Neural cell (in vitro differentiated cells): ENCODE data around the gene TBC1D24. TPM values are rescaled to one million over a fixed set of nuclear protein-coding genes. Genes with fewer than 3 reads are reported as not detected.
"Not testable (repeated sequence)": the region's sequence is repeated elsewhere in the genome, so short reads cannot be mapped to it uniquely, and the experiment has no call there.

Experiments
- H2AFZ ChIP-seq: fragments of 200-600, 300-800 bp; sonication (generic), shearing (Covaris generic); 2 replicates; pipeline ENCODE4 v1.6.0; 2014; ENCODE audit warnings: low read depth, mild to moderate bottlenecking, antibody characterized with exemption, low read length, moderate library complexity
- H3F3A ChIP-seq: fragments of 200-600 bp; shearing (Covaris generic); 2 replicates; pipeline ENCODE4 v1.6.1; 2016; ENCODE audit warnings: mild to moderate bottlenecking, moderate library complexity, mixed read lengths, antibody characterized with exemption, low read length; ENCODE audit not compliant: insufficient read depth, poor library complexity, severe bottlenecking
- H3K27ac ChIP-seq: fragments of 200-600, 300-800 bp; sonication (generic), shearing (Covaris generic); 2 replicates; pipeline ENCODE4 v1.5.1; 2014; ENCODE audit warnings: mild to moderate bottlenecking, low read length, moderate library complexity
- H3K27me3 ChIP-seq: fragments of 300-800, 200-600 bp; sonication (generic), shearing (Covaris generic); 2 replicates; pipeline ENCODE4 v1.6.0; 2014; ENCODE audit warnings: mild to moderate bottlenecking, low read depth, low read length, moderate library complexity; ENCODE audit not compliant: insufficient read depth
- H3K36me3 ChIP-seq: fragments of 300-800, 200-600 bp; sonication (generic), shearing (Covaris generic); 2 replicates; pipeline ENCODE4 v1.5.1; 2014; ENCODE audit warnings: mild to moderate bottlenecking, antibody characterized with exemption, low read length, moderate library complexity; ENCODE audit not compliant: insufficient read depth
- H3K4me2 ChIP-seq: fragments of 300-800, 200-600 bp; sonication (generic), shearing (Covaris generic); 2 replicates; pipeline ENCODE4 v1.6.0; 2014; ENCODE audit warnings: mild to moderate bottlenecking, low read length
- H3K4me3 ChIP-seq: fragments of 300-800, 200-600 bp; sonication (generic), shearing (Covaris generic); 2 replicates; pipeline ENCODE4 v1.5.1; 2014; ENCODE audit warnings: mild to moderate bottlenecking, low read length, moderate library complexity
- H3K79me2 ChIP-seq: fragments of 200-600 bp; shearing (Covaris generic); replicated peaks from 2 replicates; pipeline ENCODE4 v1.6.0; 2014; ENCODE audit warnings: mild to moderate bottlenecking, low read length, moderate library complexity; ENCODE audit not compliant: insufficient read depth
- H3K9ac ChIP-seq: fragments of 300-800, 200-600 bp; sonication (generic), shearing (Covaris generic); 2 replicates; pipeline ENCODE4 v1.6.1; 2016; ENCODE audit warnings: mild to moderate bottlenecking, low read length, mixed read lengths
- H3K9me2 ChIP-seq: fragments of 200-600 bp; shearing (Covaris generic); 2 replicates; pipeline ENCODE4 v1.6.1; 2016; ENCODE audit warnings: mild to moderate bottlenecking, low read length, mixed read lengths; ENCODE audit not compliant: insufficient read depth
- H3K9me3 ChIP-seq: fragments of 200-600, 300-800 bp; sonication (generic), shearing (Covaris generic); 2 replicates; pipeline ENCODE4 v1.6.1; 2016; ENCODE audit warnings: mild to moderate bottlenecking, mixed run types, low read length, moderate library complexity, mixed read lengths
- H4K20me1 ChIP-seq: fragments of 200-600 bp; shearing (Covaris generic); 2 replicates; pipeline ENCODE4 v1.6.1; 2016; ENCODE audit warnings: mild to moderate bottlenecking, mixed run types; ENCODE audit not compliant: insufficient read depth
- CTCF ChIP-seq: fragments of 450-650 bp; IDR thresholded peaks from 2 replicates; pipeline ENCODE4 v1.5.1; 2014; ENCODE audit warnings: antibody characterized with exemption, mild to moderate bottlenecking, moderate library complexity; ENCODE audit not compliant: poor library complexity, severe bottlenecking
- EP300 ChIP-seq: fragments of 450-650 bp; conservative IDR thresholded peaks from 2 replicates; pipeline ENCODE4 v1.6.1; 2014; ENCODE audit warnings: antibody characterized with exemption, mild to moderate bottlenecking, moderate library complexity; ENCODE audit not compliant: poor library complexity, severe bottlenecking
- EZH2 ChIP-seq: fragments of 200-600, 300-800 bp; shearing (Covaris generic), sonication (generic); IDR thresholded peaks from 2 replicates; pipeline ENCODE4 v1.6.1; 2014; ENCODE audit warnings: antibody characterized with exemption, low read length, borderline replicate concordance, mild to moderate bottlenecking; ENCODE audit not compliant: insufficient read depth, poor library complexity, severe bottlenecking
- MXI1 ChIP-seq: fragments of 450-650 bp; conservative IDR thresholded peaks from 2 replicates; pipeline ENCODE4 v1.6.1; 2014; ENCODE audit warnings: antibody characterized with exemption, mild to moderate bottlenecking; ENCODE audit not compliant: poor library complexity, severe bottlenecking
- POLR2AphosphoS5 ChIP-seq: IDR thresholded peaks from 2 replicates; pipeline ENCODE4 v1.6.1; 2012
- RAD21 ChIP-seq: fragments of 450-650 bp; conservative IDR thresholded peaks from 2 replicates; pipeline ENCODE4 v1.6.1; 2014; ENCODE audit warnings: antibody characterized with exemption, mild to moderate bottlenecking, moderate library complexity
- SMC3 ChIP-seq: fragments of 450-650 bp; conservative IDR thresholded peaks from 2 replicates; pipeline ENCODE4 v1.6.1; 2014; ENCODE audit warnings: antibody characterized with exemption, mild to moderate bottlenecking, moderate library complexity; ENCODE audit not compliant: poor library complexity
- TAF1 ChIP-seq: IDR thresholded peaks from 2 replicates; pipeline ENCODE4 v1.6.1; 2012; ENCODE audit warnings: low read depth
- polyA plus RNA-seq: library from polyadenylated mRNA; depleted of rRNA; stranded (reverse); fragments of >200 nt; gene quantifications from 2 replicates; pipeline ENCODE4 v1.2.3, GENCODE V29; 2014
- TF ChIP-seq, protein P1 (sequence below): IDR thresholded peaks from 2 replicates; pipeline ENCODE4 v1.6.1; 2012; ENCODE audit warnings: borderline replicate concordance

Gene TBC1D24
- polyA plus RNA-seq, 1 donor from 2014 or later: 27.1 TPM

DNA sequence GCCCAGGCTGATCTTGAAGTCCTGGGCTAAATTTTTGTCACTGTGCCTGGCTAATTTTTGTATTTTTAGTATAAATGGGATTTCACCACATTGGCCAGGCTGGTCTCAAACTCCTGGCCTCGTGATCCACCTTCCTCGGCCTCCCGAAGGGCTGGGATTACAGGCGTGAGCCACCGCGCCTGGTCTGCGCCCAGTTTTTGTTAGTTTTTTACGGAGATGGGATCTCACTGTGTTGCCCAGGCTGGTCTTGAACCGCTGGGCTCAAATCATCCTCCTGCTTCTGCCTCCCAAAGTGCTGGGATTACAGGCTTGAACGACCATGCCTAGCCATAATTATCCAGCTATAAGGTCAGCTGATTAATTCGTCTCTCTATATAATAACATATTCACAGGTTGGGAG lies 59.0 kb downstream of the TBC1D24 start:
- Histone ChIP-seq H3K4me2 (no peak overlapping the region), H3K9me2 (no peaks in the 10 kb centered on the region), H3K9me3 (no peaks in the 10 kb centered on the region), H3F3A (no peaks in the 10 kb centered on the region), H3K4me3 (no peak overlapping the region), H3K9ac (no peak overlapping the region), H3K27ac (no peak overlapping the region), H3K36me3 (no peaks in the 10 kb centered on the region), H4K20me1 (no peaks in the 10 kb centered on the region), H2AFZ (no peak overlapping the region), H3K27me3 (no peaks in the 10 kb centered on the region), H3K79me2 (peaks cover 4% of the 10 kb centered on the region)
- no peak for TF ChIP-seq MXI1
- no peak for TF ChIP-seq RAD21
- no peak for TF ChIP-seq SMC3
- no peak for TF ChIP-seq EP300
- no peak for TF ChIP-seq CTCF
- no peak for TF ChIP-seq POLR2AphosphoS5
- no peak for TF ChIP-seq EZH2
- TF ChIP-seq, protein P1, sequence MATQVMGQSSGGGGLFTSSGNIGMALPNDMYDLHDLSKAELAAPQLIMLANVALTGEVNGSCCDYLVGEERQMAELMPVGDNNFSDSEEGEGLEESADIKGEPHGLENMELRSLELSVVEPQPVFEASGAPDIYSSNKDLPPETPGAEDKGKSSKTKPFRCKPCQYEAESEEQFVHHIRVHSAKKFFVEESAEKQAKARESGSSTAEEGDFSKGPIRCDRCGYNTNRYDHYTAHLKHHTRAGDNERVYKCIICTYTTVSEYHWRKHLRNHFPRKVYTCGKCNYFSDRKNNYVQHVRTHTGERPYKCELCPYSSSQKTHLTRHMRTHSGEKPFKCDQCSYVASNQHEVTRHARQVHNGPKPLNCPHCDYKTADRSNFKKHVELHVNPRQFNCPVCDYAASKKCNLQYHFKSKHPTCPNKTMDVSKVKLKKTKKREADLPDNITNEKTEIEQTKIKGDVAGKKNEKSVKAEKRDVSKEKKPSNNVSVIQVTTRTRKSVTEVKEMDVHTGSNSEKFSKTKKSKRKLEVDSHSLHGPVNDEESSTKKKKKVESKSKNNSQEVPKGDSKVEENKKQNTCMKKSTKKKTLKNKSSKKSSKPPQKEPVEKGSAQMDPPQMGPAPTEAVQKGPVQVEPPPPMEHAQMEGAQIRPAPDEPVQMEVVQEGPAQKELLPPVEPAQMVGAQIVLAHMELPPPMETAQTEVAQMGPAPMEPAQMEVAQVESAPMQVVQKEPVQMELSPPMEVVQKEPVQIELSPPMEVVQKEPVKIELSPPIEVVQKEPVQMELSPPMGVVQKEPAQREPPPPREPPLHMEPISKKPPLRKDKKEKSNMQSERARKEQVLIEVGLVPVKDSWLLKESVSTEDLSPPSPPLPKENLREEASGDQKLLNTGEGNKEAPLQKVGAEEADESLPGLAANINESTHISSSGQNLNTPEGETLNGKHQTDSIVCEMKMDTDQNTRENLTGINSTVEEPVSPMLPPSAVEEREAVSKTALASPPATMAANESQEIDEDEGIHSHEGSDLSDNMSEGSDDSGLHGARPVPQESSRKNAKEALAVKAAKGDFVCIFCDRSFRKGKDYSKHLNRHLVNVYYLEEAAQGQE: no peak
- TF ChIP-seq TAF1: no peak

GRCh38 chr16:2534335-2534734 lies 59.4 kb downstream of the TBC1D24 start:
- not testable (repeated sequence) for H3F3A ChIP-seq, H3K9ac ChIP-seq, H3K27me3 ChIP-seq, H4K20me1 ChIP-seq, H3K79me2 ChIP-seq, H3K36me3 ChIP-seq, H3K4me3 ChIP-seq, H3K27ac ChIP-seq, H3K9me2 ChIP-seq, H3K9me3 ChIP-seq, H2AFZ ChIP-seq, H3K4me2 ChIP-seq

DNA sequence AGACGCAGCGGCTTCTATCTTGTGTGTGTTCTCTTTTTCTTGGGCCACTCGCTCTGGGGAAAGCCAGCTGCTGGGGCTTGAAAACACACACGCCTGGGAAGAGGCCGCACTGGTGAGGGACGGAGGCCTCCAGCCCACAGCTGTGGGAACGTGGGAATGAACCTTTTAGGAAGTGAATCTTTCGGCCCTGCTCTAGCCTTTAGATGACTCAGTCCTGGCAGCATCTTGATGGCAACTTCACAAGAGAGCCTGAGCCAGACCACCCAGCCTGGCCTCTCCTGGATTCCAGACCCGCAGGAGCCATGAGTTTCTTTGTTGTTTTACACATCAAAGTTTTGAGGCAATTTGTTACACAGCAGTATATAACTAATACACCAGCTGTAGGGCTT lies 60.7 kb downstream of the TBC1D24 start:
- H2AFZ ChIP-seq: no peak overlapping the region
- TF ChIP-seq, protein P1: no peak
- no peak for TF ChIP-seq TAF1
- TF ChIP-seq SMC3: no peak
- TF ChIP-seq CTCF: no peak
- no peak for TF ChIP-seq RAD21
- TF ChIP-seq EP300: no peak
- no peak for TF ChIP-seq MXI1
- TF ChIP-seq POLR2AphosphoS5: no peak
- no peak for TF ChIP-seq EZH2
- no peaks in the 10 kb centered on the region for H4K20me1 ChIP-seq
- H3K9me3 ChIP-seq: no peaks in the 10 kb centered on the region
- no peaks in the 10 kb centered on the region for H3F3A ChIP-seq
- H3K27ac ChIP-seq: no peak overlapping the region
- no peaks in the 10 kb centered on the region for H3K27me3 ChIP-seq
- no peaks in the 10 kb centered on the region for H3K36me3 ChIP-seq
- H3K9ac ChIP-seq: no peak overlapping the region
- peaks cover 12% of the 10 kb centered on the region for H3K79me2 ChIP-seq
- H3K4me2 ChIP-seq: no peak overlapping the region
- no peak overlapping the region for H3K4me3 ChIP-seq
- H3K9me2 ChIP-seq: no peaks in the 10 kb centered on the region
